NCI-H82 (cell line): ENCODE results near the gene PPIP5K2.
"Not testable (repeated sequence)": the region's sequence is repeated elsewhere in the genome, so short reads cannot be mapped to it uniquely, and the experiment has no call there.

Experiments used
- DNase-seq: peaks from one replicate; lab custom pipeline; 2025; lab: John Stamatoyannopoulos, UW

The PPIP5K2 gene

DNA sequence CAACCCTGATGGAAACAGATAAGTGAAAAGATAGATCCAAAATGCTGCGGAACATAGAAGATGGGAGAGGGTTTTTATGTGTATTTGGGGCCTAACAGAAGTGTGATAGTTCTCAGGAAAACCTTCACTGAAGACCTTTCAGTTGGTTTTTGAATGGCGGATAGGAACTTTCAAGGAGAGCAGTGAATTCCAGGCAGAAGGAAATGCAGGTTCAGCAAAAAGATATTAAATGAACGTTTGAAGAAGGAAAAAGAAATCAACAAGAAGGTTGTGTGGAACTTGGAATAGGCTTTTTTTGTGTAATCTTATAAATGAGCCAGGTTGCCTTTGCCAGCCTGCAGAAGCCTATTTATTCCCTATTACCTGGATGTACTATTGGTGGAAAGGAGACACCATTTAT lies 2.1 kb downstream of the PPIP5K2 start:
- no peak for DNase-seq

DNA sequence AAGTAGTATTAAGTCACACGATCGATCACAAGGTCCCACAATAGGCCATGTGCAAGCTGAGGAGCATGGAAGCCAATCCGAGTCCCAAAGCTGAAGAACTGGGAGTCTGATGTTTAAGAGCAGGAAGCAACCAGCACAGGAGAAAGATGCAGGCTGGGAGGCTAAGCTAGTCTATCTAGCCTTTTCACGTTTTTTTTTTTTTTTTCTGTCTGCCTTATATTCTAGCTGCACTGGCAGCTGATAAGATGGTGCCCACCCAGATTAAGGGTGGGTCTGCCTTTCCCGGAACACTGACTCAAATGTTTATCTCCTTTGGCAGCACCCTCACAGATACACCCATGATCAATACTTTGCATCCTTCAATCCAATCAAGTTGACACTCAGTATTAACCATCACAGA lies 6.5 kb downstream of the PPIP5K2 start:
- no peak for DNase-seq

DNA sequence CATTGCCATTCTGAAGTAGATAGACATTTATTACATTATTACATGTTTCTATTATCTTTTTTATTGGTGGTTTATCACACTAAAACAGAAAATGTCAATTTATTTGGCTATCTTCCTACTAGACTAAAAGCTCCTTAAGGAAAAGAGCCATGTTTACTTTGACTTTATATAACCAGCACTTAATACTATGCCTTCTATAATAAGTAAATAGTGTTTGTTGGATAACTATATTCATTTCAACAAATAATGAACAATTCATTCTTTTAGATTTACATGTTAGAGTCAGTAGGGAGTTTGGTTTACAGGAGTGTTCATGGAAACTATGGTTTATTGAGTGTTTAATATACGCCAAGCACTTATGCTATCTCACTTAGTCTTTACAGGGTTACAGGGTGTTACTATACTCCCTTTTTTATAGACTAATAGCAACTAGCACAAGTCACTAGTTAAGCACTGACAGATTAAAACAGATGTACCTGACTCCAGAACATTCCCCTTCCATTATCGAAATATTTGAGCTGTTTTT lies 7.3 kb downstream of the PPIP5K2 start:
- no peak for DNase-seq

DNA sequence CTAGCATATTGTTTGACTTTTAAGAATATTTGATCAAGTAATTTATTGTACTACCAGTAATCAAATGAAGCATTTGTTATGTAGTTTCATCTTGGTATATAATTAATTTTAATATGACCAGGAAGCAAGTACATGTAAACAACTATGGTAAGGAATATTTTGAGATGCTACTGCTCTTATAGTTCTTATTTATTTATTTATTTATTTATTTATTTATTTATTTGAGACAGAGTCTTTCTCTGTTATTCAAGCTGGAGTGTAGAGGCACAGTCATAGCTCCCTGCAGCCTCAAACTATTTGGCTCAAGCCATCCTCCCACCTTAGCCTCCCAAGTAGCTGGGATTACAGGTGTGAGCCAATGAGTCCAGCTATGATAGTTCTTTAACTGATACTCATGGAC lies 8.1 kb downstream of the PPIP5K2 start:
- no peak for DNase-seq

DNA sequence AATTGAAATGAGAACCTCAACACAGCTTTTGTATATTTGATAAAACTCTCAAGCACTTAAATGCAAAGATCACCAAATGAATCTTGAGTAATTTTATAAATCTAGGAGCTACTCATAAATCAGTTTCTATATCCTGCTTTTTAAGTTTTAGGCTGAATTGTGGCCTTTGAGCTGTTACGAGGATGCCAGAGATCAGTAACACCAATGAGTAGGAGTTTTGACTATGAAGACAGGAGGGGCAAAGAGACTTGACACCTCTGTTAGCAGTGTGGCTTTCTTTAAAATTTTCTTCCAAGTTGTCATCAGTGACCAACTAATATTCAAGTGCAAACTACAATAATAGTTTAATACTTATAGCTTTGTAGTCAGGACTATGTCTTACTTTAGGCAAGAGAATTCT lies 12.6 kb downstream of the PPIP5K2 start:
- DNase-seq = no peak

DNA sequence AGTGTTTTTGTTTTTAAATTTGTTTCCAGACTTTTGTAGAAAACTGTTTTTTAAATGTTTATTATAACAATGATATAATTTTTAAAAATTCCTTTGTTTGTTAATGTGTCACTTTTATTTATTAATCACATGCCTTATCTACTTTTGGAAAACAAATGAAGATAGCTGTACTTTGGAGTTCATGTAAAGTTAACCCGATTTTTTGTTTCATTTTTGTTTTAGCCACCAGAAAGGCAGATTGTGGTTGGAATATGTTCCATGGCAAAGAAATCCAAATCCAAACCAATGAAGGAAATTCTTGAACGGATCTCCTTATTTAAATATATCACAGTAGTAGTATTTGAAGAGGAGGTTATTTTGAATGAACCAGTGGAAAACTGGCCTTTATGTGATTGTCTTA lies 13.1 kb downstream of the PPIP5K2 start:
- DNase-seq = no peak

DNA sequence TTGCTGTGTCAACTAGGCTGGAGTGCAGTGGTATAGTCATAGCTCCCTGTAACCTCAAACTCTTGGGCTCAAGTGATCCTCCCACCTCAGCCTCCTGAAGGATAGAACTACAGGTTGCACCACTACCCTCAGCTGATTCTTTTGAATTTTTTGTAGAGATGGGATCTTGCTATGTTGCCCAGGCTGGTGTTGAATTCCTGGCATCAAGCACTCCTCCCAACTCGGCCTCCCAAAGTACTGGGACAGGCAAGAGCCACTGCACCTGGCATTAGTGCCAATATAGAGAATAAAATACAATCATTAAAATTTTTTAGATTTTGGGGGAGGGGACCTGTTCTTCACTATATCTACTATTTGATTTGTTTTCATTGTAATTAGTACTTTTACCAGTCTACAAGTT lies 15.4 kb downstream of the PPIP5K2 start:
- DNase-seq = no peak

DNA sequence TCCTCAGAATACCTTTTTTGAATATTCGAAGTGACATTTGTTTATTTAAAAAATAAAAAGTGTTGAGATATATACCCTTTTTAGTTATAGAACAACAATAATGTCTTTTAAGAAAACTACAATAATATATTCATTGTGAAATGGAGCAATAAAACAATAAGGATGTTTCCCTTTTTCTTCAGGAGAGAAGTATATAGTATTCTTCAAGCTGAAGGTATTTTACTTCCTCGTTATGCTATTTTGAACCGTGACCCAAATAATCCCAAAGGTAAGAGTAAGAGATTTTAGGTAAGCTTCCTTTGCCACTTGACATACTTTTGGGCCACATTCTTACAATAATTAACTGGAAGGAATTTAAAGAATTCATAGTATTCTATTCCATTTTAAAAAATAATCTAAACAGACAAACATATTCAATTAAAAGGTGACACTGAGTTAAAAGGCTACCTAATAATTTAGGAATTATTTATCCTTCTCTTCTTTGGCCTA lies 18.1 kb downstream of the PPIP5K2 start:
- no peak for DNase-seq

DNA sequence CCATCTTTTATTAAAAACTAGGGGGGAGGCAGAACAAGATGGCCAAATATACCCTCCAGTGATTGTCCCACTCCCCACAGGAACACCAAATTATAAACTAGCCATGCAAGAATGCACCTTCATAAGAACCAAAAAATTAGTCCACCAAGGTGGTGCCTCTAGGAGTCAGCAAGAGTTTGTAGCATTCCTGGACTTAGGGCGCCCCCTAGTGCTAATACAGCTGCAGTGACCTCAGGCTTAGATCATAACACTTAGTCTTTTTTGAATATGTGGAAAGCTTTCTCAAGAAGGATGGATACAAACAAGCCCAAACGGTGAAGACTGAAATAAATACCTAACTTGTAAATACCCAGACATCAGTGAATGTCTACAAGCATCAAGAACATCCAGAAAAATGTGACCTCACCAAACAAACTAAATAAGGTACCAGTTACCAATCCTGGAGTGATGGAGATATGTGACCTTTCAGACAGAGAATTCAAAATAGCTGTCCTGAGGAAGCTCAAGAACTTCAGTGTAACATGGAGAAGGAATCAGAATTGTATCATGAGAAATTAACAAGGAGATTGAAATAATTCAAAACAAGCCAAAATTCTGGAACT lies 19.3 kb downstream of the PPIP5K2 start:
- peak; percentile 76 for DNase-seq

DNA sequence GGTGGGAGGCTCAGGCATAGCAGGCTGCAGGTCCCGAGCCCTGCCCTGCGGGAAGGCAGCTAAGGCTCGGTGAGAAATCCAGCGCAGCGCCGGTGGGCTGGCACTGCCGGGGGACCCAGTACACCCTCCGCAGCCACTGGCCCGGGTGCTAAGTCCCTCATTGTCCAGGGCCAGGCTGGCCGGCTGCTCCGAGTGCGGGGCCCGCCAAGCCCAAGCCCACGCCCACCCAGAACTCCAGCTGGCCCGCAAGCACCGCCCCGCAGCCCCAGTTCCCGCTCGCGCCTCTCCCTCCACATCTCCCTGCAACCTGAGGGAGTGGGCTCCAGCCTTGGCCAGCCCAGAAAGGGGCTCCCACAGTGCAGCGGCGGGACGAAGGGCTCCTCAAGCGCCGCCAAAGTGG lies 22.0 kb downstream of the PPIP5K2 start:
- not testable (repeated sequence) for DNase-seq

DNA sequence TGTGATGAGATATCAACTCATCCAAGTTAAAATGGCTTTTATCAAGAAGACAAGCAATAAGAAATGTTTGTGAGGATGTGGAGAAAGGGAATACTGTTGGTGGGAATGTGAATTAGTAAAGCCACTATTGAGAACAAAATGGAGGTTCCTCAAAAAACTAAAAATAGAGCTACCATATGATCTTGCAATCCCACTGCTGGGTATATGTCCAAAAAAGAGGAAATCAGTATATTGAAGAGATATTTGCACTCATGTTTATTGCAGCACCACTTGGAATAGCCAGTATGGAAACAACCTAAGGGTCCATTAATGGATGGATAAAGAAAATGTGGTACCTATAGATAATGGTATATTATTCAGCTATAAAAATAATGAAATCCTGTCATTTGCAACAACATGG lies 25.1 kb downstream of the PPIP5K2 start:
- no peak for DNase-seq

DNA sequence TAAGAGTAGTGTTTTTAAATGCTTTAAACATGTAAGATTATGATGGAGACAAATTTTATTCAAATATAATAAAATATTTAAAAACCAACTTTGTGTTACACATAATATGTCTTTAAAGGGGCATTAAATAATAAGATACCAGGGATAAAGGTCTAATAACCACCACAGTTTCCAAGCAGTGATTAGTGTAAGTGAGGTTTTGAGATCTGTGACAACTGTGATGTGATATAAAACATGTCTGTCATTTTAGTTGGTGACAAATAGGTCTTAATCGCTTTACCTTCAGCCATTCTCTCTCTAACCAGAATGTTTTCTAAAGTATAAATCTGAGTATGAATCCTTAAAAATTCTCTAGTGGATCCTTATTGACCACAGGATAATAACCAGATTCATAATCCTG lies 28.1 kb downstream of the PPIP5K2 start:
- DNase-seq = no peak

DNA sequence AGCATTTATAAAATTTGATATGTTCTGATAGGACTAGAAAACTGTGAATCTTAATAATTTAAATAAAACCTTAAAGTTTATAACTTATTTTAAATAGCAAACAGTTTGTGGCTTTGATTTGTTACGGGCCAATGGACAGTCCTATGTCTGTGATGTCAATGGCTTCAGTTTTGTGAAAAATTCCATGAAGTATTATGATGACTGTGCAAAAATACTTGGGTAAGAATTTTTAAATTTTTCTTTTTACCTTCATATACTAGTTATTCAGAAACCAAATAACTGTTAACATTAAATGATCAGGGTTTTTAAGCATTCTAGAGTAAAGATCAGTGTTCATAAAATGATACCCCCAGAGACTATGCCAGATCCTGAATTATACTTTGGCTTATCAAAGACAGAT lies 31.1 kb downstream of the PPIP5K2 start:
- DNase-seq = no peak

DNA sequence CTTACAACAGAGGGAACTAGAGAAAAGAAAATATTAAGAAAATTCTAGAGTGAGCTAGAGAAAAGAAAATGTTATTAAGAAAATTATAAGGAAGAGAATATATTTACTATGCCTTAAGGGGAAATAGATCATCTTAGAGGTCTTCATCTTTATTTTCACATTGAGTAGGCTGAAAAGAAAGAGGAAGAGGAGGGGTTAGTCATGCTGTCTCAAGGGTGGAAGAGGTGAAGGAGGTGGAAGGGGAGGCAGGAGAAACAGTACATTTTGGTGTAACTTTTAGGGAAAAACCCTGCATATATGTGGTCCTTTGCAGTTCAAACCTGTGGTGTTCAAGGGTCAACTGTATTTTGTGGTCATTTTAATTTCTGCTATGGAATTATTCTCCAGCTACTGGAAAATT lies 46.6 kb downstream of the PPIP5K2 start:
- no peak for DNase-seq

DNA sequence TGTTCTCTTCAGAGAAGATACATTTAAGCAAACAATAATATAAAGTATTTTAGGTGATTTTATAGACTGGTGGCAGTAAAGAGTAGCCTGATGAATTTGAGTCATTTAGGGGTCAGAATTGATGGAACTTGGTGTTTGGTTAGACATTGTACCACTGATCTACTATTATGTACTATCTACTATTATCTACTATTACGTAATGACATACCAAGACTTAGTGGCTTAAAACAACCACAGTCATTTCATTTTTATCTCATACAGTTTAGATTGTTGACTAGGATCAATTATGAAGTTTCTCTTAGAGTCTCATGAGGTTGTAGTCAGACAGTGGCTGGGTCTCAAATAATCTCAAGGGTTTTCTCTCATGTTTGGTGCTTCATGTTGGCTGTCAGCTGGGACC lies 54.0 kb downstream of the PPIP5K2 start:
- no peak for DNase-seq

DNA sequence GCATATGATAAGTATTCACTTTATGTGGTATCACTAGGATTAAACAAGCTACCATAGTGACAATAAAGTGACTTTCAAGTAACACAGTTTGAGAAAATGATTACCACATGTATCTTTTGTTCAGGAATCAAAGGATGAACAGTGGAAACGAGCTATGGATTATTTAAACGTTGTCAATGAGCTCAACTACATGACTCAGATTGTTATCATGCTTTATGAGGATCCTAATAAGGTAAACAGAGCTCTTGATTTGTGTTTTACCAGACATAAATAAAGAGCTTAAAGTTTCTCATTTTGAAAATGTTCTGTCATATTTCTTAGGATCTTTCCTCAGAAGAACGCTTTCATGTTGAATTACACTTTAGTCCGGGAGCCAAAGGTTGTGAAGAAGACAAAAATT lies 57.4 kb downstream of the PPIP5K2 start:
- DNase-seq = no peak

DNA sequence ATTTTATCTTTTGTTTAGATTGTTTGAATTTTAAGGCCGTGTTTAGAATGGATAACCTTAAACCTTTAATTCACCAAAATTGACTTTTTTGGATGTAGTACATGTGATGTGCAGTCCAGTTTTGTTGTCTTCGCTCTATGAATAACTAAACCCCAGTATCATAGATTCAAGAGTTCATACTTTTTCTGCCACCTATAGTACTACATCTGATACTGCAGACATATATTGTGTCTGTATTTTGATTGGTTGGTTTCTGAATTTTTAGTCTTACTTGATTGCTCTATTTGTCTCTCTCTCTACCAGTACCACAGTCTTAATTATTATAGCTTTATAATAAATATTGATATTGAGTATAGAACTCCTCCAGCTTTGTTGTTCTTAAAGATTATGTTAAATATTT lies 58.1 kb downstream of the PPIP5K2 start:
- DNase-seq = no peak

DNA sequence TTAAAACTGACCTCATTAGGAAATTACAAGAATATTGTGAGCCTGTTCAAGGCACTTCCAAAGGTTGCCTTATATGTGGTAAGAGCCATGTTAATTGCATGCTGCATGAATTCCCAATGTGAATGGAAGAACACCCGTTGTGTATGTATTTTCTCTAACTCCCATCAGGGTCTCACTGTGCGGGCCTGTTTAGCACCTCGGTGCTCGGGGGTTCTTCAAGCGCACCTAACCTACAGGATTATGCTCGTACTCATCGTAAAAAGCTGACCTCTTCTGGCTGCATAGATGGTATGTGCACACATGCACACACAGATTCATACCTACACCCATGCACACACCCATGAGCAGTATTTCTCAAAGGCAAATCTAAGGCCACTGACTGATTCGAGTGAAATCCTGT lies 66.1 kb downstream of the PPIP5K2 start:
- DNase-seq = no peak

DNA sequence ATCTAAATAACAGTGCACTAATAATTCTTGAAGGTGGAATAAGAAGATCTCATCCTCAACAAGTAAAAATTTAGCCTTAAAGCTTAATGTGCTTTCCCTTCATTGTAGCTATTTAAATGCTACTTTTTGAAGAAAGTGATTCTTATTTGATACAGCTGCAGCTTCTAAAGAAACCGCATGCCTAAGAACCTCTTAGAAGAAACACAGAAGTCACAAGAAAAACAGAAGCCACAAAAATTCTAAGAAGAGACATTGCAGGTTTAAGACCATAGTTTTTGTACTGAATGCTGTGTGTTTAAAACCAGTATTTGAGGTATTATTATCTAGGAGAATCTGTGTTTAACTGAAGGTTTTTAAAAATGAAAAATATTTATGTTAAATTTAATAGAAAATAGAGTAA lies 68.3 kb downstream of the PPIP5K2 start:
- no peak for DNase-seq

DNA sequence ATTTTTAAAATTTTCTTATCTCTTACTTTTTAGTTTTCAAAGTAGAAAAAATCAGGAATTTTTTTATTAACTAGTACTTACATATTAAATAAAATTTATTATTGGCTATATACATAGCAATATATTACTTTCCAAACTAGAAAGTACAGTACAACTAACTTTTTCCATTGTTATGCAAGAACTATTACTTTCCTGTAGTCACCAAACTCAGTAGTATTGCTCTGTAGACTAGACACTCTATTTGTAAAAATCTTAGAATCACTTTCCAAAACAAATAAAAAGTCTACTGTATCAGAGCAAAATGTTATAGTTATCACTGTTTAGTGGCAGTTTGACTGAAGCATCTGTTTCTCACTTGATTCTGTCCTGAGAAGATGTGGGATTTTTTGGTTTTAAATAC lies 83.1 kb downstream of the PPIP5K2 start:
- no peak for DNase-seq

DNA sequence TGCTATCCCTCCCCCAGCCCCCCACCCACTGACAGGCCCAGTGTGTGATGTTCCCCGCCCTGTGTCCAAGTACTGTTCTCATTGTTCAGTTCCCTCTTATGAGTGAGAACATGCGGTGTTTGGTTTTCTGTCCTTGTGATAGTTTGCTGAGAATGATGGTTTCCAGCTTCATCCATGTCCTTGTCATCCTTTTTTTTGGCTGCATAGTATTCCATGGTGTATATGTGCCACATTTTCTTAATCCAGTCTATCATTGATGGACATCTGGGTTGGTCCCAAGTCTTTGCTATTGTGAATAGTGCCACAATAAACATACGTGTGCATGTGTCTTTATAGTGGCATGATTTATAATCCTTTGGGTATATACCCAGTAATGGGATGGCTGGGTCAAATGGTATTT lies 84.9 kb downstream of the PPIP5K2 start:
- not testable (repeated sequence) for DNase-seq

DNA sequence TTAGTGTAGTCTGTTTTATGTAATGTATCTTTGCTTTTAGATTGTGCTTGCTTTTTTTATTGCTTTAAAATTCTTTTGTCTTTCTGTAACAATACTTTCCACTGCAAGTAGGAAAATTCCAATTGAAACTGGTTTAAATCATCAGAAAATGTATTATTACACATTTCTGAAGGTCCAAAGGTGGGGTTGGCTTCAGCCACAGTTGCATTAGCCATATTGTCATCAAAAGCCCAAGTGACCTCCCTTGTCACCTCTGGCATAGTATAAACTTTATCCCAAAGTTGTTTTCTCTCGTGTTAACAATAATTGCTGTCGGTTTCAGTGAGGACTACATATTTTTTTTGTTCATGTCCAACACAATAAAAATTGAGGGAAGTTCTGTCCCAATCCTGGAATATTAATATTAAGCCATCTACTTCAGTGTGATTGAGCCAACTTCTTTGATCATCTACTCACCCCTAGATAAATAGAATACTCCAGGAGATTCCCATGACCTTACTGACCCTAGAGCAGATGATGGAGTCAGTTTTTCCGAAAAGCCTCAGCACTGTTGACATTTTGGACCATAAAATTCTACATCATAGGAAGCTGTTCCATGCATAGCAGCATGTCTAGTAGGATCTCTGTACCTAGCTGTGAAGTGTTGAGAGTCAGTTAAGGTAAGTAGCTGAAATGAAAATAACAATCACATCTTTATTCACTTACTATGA lies 86.0 kb downstream of the PPIP5K2 start:
- DNase-seq = no peak

DNA sequence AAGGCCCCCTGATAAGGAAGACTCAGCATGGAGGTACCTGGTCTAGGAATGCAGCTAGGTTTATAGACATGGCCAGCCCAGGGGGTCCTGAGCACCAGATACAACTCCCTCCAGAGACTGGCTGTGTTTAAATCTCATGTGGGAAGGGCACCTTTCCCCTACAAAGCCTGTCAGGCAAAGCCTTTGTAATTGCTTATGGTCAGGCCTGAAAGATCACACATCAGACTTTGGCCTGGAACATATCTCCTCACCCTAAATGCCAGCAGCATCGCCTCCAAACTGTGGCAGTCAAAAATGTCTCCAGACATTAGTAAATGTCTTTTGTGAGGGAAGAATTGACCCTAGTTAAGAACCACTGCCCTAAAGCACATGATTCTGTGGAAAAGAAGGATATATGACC lies 86.9 kb downstream of the PPIP5K2 start:
- DNase-seq = no peak

DNA sequence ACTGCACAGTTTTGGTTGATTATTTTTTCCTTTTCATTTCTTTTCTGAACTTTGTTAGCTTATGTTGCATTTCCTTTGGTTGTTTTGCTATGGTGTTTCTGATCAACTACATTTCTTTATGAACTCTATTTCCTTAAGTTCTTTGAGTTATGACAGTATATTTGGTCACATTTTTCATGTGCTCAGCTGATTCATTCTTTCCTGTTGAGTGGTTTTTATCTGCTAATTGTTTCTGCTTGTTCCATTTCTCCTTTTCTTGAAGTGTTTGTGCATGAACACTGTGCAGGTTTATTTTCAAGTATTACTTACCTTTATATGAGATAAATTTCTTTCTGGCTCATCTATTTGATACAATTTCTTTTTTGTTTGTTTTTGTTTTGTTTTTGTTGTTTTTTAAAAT lies 87.6 kb downstream of the PPIP5K2 start:
- no peak for DNase-seq
